GM18907 (cell line): ENCODE measurements around the gene ZNF668.
"Not testable (repeated sequence)": the region's sequence is repeated elsewhere in the genome, so short reads cannot be mapped to it uniquely, and the experiment has no call there.

ENCODE experiments used
- ATAC-seq: cut with Tn5 transposase; IDR thresholded peaks from one replicate; pipeline ENCODE4 v1.9.1; 2021; ENCODE audit warnings: mild to moderate bottlenecking, moderate library complexity; ENCODE audit not compliant: unreplicated experiment

ZNF668 gene

GRCh38 chr16:31100876-31101641, 27.0 kb upstream of the ZNF668 start:
- ATAC-seq = not testable (repeated sequence)

GRCh38 chr16:31099860-31100638, 26.0 kb upstream of the ZNF668 start:
- ATAC-seq = no peak

- ATAC-seq = peak; percentile 86
These were observed 20.5 kb upstream of the ZNF668 start, which contains the start of gene VKORC1 for GRCh38 chr16:31094424-31095120. Gene VKORC1 (minus strand): TSS chr16:31094797. CDS start chr16:31094729, 68 bp downstream.

- peak; percentile 3 for ATAC-seq
These were observed 20.0 kb upstream of the ZNF668 start for GRCh38 chr16:31094088-31094423.

GRCh38 chr16:31093132-31093703, 19.2 kb upstream of the ZNF668 start:
- no peak for ATAC-seq

GRCh38 chr16:31092330-31092729, 18.3 kb upstream of the ZNF668 start:
- ATAC-seq = no peak

GRCh38 chr16:31090540-31090939, 16.5 kb upstream of the ZNF668 start:
- ATAC-seq = no peak

GRCh38 chr16:31089199-31089598, 15.2 kb upstream of the ZNF668 start:
- no peak for ATAC-seq

GRCh38 chr16:31088459-31089183, 14.6 kb upstream of the ZNF668 start, which contains the start of gene PRSS53:
Gene PRSS53 (minus strand): TSS chr16:31088943. CDS start chr16:31088809, 134 bp downstream.
- ATAC-seq = no peak

GRCh38 chr16:31087971-31088370, 13.9 kb upstream of the ZNF668 start:
- ATAC-seq = no peak

GRCh38 chr16:31087481-31087880, 13.4 kb upstream of the ZNF668 start:
- no peak for ATAC-seq

- no peak for ATAC-seq
These were observed 12.5 kb upstream of the ZNF668 start for GRCh38 chr16:31086629-31086906.

GRCh38 chr16:31085873-31086628, 12.0 kb upstream of the ZNF668 start:
- no peak for ATAC-seq

GRCh38 chr16:31085411-31085810, 11.4 kb upstream of the ZNF668 start:
- no peak for ATAC-seq

GRCh38 chr16:31084584-31085302, 10.7 kb upstream of the ZNF668 start:
- ATAC-seq = no peak

GRCh38 chr16:31083981-31084380, 9.9 kb upstream of the ZNF668 start:
- ATAC-seq = no peak

- no peak for ATAC-seq
These were observed 9.5 kb upstream of the ZNF668 start for GRCh38 chr16:31083556-31083955.

- no peak for ATAC-seq
These were observed 9.0 kb upstream of the ZNF668 start for GRCh38 chr16:31083081-31083480.

- ATAC-seq = no peak
These were observed 8.5 kb upstream of the ZNF668 start for GRCh38 chr16:31082368-31083045.
